Thyroid gland (tissue), 4 donors: ENCODE measurements around the gene ZBTB17. TPM values are rescaled to one million over a fixed set of nuclear protein-coding genes. Genes with fewer than 3 reads are reported as not detected.
"Not testable (repeated sequence)": the region's sequence is repeated elsewhere in the genome, so short reads cannot be mapped to it uniquely, and the experiment has no call there.

ENCODE experiments used
- DNase-seq, 2 donors: peaks; one replicate each; pipeline ENCODE4 v3.0.0-alpha.2; 2019
- H3K27ac ChIP-seq, 3 donors: fragments of 200-600 bp; sonication (generic); 1 replicate in 2 of 3; 2 replicates in 1 of 3; pipeline ENCODE4 v1.5.1; 2016 to 2019; ENCODE audit warnings: mild to moderate bottlenecking in 1 of 3, moderate library complexity in 1 of 3
- H3K27me3 ChIP-seq: fragments of 200-600 bp; sonication (generic); one replicate; pipeline ENCODE4 v1.5.1; 2019
- H3K36me3 ChIP-seq, 2 donors: fragments of 200-600 bp; sonication (generic); one replicate each; pipeline ENCODE4 v1.5.1; 2016 to 2019
- H3K4me1 ChIP-seq, 2 donors: fragments of 200-600 bp; sonication (generic); one replicate each; pipeline ENCODE4 v1.5.1; 2017 to 2019
- H3K4me3 ChIP-seq, 3 donors: fragments of 200-600 bp; sonication (generic); replicated peaks in 1 of 3; 1 replicate in 2 of 3; 2 replicates in 1 of 3; pipeline ENCODE4 v1.5.1; 2016; ENCODE audit warnings: mild to moderate bottlenecking in 1 of 3
- H3K9me3 ChIP-seq: fragments of 200-600 bp; sonication (generic); one replicate; pipeline ENCODE4 v1.5.1; 2017
- POLR2A ChIP-seq, 2 donors: fragments of 450-650 bp; IDR thresholded peaks; one replicate each; pipeline ENCODE4 v1.6.1; 2017; ENCODE audit warnings: antibody characterized with exemption in 2 of 2, mild to moderate bottlenecking in 2 of 2, moderate library complexity in 1 of 2
- WGBS, 2 donors: methylation state at CpG; one replicate each; pipeline ENCODE4 v1.1.5; 2017; 5-methylcytosine and 5-hydroxymethylcytosine counted together
- intact Hi-C: fragments of 100-400 bp; cut with DNase I; formaldehyde crosslinking; loops from one replicate; pipeline ENCODE4 v1.15.1; 2023
- small RNA-seq: library from RNA; depleted of rRNA; stranded (forward); fragments of <200 nt; gene quantifications from one replicate; pipeline ENCODE3, GENCODE V24; 2016
- total RNA-seq, 4 donors: library from RNA; depleted of rRNA; stranded (reverse); fragments of >200 nt; gene quantifications; one replicate each; pipeline ENCODE4 v1.2.3, GENCODE V29; 2016
- TF ChIP-seq, protein P1 (sequence below), 6 experiments: fragments of 200-600 bp in 3 of 6; fragments of 450-650 bp in 3 of 6; sonication (generic) in 3 of 6; IDR thresholded peaks; one replicate each; pipeline ENCODE4 v1.5.1; 2016 to 2019; ENCODE audit warnings: antibody characterized with exemption in 6 of 6, mild to moderate bottlenecking in 2 of 6, inconsistent platforms in 1 of 6, moderate library complexity in 1 of 6

Gene ZBTB17
- total RNA-seq, 4 donors from 2014 or later: 31.4 to 52.1 (median 36.1) TPM

DNA sequence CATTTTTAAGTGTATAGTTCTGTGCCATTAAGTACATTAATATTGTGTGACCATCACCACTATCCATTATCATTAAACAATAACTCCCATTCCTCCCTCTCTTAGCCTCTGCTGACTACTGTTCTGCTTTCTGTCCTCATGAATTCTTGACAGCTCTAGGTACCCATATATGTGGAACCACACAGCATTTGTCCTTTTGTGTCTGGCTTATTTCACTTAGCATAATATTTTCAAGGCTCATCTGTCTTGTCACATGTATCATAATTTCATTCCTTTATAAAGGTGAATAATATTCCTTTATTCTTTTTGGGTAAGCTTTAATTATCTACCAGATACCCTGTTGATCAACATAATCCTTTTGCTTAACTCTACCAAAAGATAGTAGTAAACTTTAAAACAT lies 80.7 kb downstream of the ZBTB17 start:
- TF ChIP-seq, protein P1, sequence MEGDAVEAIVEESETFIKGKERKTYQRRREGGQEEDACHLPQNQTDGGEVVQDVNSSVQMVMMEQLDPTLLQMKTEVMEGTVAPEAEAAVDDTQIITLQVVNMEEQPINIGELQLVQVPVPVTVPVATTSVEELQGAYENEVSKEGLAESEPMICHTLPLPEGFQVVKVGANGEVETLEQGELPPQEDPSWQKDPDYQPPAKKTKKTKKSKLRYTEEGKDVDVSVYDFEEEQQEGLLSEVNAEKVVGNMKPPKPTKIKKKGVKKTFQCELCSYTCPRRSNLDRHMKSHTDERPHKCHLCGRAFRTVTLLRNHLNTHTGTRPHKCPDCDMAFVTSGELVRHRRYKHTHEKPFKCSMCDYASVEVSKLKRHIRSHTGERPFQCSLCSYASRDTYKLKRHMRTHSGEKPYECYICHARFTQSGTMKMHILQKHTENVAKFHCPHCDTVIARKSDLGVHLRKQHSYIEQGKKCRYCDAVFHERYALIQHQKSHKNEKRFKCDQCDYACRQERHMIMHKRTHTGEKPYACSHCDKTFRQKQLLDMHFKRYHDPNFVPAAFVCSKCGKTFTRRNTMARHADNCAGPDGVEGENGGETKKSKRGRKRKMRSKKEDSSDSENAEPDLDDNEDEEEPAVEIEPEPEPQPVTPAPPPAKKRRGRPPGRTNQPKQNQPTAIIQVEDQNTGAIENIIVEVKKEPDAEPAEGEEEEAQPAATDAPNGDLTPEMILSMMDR (IDR thresholded peaks at IDR 0.05): no peak
- TF ChIP-seq POLR2A (IDR thresholded peaks at IDR 0.05): no peak
- intact Hi-C loops: loop anchor here (10.0 kb wide), 1 partner anchor 50 kb away; the partner anchor contains the start of gene SPEN
- Histone ChIP-seq H3K4me3 (no peak overlapping the region), H3K4me1 (peaks cover 27 to 55% of the 10 kb centered on the region in 2 donors), H3K9me3 (no peaks in the 10 kb centered on the region), H3K27ac (no peak overlapping the region), H3K36me3 (no peaks in the 10 kb centered on the region), H3K27me3 (no peaks in the 10 kb centered on the region)
- DNase-seq: no peak

DNA sequence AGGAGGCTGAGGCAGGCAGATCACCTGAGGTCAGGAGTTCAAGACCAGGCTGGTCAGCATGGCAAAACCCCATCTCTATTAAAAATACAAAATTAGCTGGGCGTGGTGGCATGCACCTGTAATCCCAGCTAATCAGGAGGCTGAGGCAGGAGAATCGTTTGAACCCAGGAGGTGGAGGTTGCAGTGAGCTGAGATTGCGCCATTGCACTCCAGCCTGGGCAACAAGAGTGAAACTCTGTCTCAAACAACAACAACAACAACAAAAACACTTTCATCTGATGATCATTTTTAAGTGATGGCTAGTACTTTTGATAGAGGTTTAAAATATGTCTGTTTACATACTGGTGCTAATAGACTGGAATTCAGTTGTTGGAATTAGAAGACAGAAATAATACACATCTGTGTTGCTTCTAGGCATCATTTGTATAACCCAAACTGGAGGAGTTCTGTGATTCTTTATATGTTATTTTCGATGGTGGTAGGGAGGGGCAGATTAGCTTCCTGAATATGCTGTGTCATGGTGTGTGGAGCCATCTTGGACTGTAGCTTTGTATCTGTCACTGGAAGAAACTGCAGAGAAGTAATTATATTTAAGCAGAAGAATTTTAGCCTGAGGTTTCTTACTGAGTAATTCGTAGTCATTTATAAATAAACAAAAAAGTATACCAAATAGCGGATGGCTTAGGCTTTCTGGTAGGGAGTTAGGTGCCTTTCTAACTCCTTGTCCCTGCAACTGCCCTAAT lies 82.9 kb downstream of the ZBTB17 start:
- H3K27me3 ChIP-seq, H3K9me3 ChIP-seq, H3K4me3 ChIP-seq, DNase-seq, H3K36me3 ChIP-seq: not testable (repeated sequence)
- H3K4me1 ChIP-seq: peaks cover 25 to 37% of the 10 kb centered on the region in 2 donors
- WGBS, 2 donors: 80 to 87% methylated on average over 6 of the region's 6 CpGs
- intact Hi-C loops: loop anchor here (10.0 kb wide), 1 partner anchor 48 kb away; the partner anchor contains the start of gene SPEN
- H3K27ac ChIP-seq: peak overlapping the region; percentile 29 to 65 (median 63)

Small RNA genes lying within 50 kb of the gene (small RNA-seq; reads per million reads assigned to genes)
- gene AL034555.1 (not detected), gene AL355994.1 (not detected), gene AL355994.5 (not detected)

Other genes starting within 250 kb of the ZBTB17 start
- 1 to 10 TPM in 3 of 4 donors, under 1 TPM in 1; 0.98 to 2.6 (median 2.0) TPM for gene SLC25A34, start 239.8 kb downstream of the ZBTB17 start, total RNA-seq
- gene TMEM82, start 233.6 kb downstream of the ZBTB17 start, total RNA-seq: not detected
- 10 to 100 TPM; 11.4 to 28.0 (median 25.9) TPM for gene FBLIM1, start 217.3 kb downstream of the ZBTB17 start, total RNA-seq
- gene UQCRHL, start 168.5 kb downstream of the ZBTB17 start, total RNA-seq: 1 to 10 TPM in 2 of 4 donors, under 1 TPM in 2; 0.81 to 1.3 (median 1.00) TPM
- gene SPEN, start 128.4 kb downstream of the ZBTB17 start, total RNA-seq: 10 to 100 TPM; 40.7 to 97.0 (median 57.3) TPM
- under 1 TPM in 2 of 4 donors, not detected in 2; 0.11 to 0.63 TPM for gene SRARP, start 28.1 kb upstream of the ZBTB17 start, total RNA-seq
- gene HSPB7, start 41.9 kb upstream of the ZBTB17 start, total RNA-seq: 1 to 10 TPM in 3 of 4 donors, under 1 TPM in 1; 0.81 to 9.0 (median 2.9) TPM
- 10 to 100 TPM in 2 of 4 donors, 1 to 10 TPM in 2; 3.9 to 27.1 (median 16.1) TPM for gene CLCNKA, start 45.9 kb upstream of the ZBTB17 start, total RNA-seq
- gene CLCNKB, start 67.7 kb upstream of the ZBTB17 start, total RNA-seq: 10 to 100 TPM in 3 of 4 donors, 1 to 10 TPM in 1; 7.1 to 42.2 (median 15.4) TPM
- gene FAM131C, start 97.5 kb upstream of the ZBTB17 start, total RNA-seq: 1 to 10 TPM in 3 of 4 donors, under 1 TPM in 1; 0.42 to 2.7 (median 1.5) TPM
- 10 to 100 TPM; 22.3 to 53.2 (median 29.3) TPM for gene EPHA2, start 180.0 kb upstream of the ZBTB17 start, total RNA-seq
- gene ARHGEF19, start 236.6 kb upstream of the ZBTB17 start, total RNA-seq: 10 to 100 TPM; 11.9 to 32.3 (median 17.5) TPM